A673 (cell line): Measurements from ENCODE around the gene CDK14. TPM values are rescaled to one million over a fixed set of nuclear protein-coding genes. Genes with fewer than 3 reads are reported as not detected.

Experiments
- BruUV-seq: library from RNA; stranded (reverse); fragments of 400-500 nt; replicated peaks from 2 replicates; lab custom pipeline; 2021; lab: Mats Ljungman, UMichigan
- CTCF ChIA-PET: fragments of 300-600 bp; sonication (Branson Sonifier 250); formaldehyde crosslinking; loops from one replicate; lab custom pipeline; 2022; ENCODE audit warnings: antibody characterized with exemption; lab: Charles Lee
- POLR2A ChIA-PET: fragments of 300-600 bp; sonication (Branson Sonifier 250); formaldehyde crosslinking; loops from one replicate; lab custom pipeline; 2022; ENCODE audit warnings: antibody characterized with exemption; ENCODE audit not compliant: low non-redundant PET; lab: Charles Lee
- DNase-seq: peaks from one replicate; pipeline ENCODE4 v3.0.0-alpha.2; 2015; ENCODE audit warnings: low spot score
- H3K27ac ChIP-seq: fragments of 200-600 bp; sonication (generic); 2 replicates; pipeline ENCODE4 v1.5.1; 2016; ENCODE audit warnings: mixed run types, low read depth, mild to moderate bottlenecking, mixed read lengths, antibody characterized with exemption, low read length; ENCODE audit not compliant: poor library complexity, severe bottlenecking
- H3K27me3 ChIP-seq: fragments of 200-600 bp; sonication (generic); replicated peaks from 2 replicates; pipeline ENCODE4 v1.6.1; 2017; ENCODE audit warnings: mixed run types, low read depth, mild to moderate bottlenecking, mixed read lengths, antibody characterized with exemption, low read length; ENCODE audit not compliant: insufficient read depth, poor library complexity
- H3K36me3 ChIP-seq: fragments of 200-600 bp; sonication (generic); 2 replicates; pipeline ENCODE4 v1.6.1; 2016; ENCODE audit warnings: mixed run types, mild to moderate bottlenecking, mixed read lengths, antibody characterized with exemption, low read length; ENCODE audit not compliant: insufficient read depth, poor library complexity, severe bottlenecking
- H3K4me1 ChIP-seq: fragments of 200-600 bp; sonication (generic); 2 replicates; pipeline ENCODE4 v1.6.1; 2017; ENCODE audit warnings: mixed run types, mild to moderate bottlenecking, mixed read lengths, antibody characterized with exemption, low read length; ENCODE audit not compliant: insufficient read depth, poor library complexity, severe bottlenecking
- H3K4me3 ChIP-seq: fragments of 200-600 bp; sonication (generic); 2 replicates; pipeline ENCODE4 v1.5.1; 2016; ENCODE audit warnings: low read depth, mixed run types, mild to moderate bottlenecking, mixed read lengths, low read length; ENCODE audit not compliant: poor library complexity, severe bottlenecking
- H3K9me3 ChIP-seq: fragments of 200-600 bp; sonication (generic); 2 replicates; pipeline ENCODE4 v1.6.1; 2016; ENCODE audit warnings: mixed run types, low read depth, mild to moderate bottlenecking, mixed read lengths, antibody characterized with exemption, low read length; ENCODE audit not compliant: poor library complexity, severe bottlenecking
- CTCF ChIP-seq: fragments of 300-800, 200-600 bp; sonication (generic); conservative IDR thresholded peaks from 2 replicates; pipeline ENCODE4 v1.5.1; 2017; ENCODE audit warnings: low read depth, mild to moderate bottlenecking, antibody characterized with exemption, low read length, moderate library complexity, mixed read lengths
- EZH2 ChIP-seq: fragments of 200-600 bp; sonication (generic); IDR thresholded peaks from 2 replicates; pipeline ENCODE4 v1.6.1; 2017; ENCODE audit warnings: borderline replicate concordance, low read depth, mild to moderate bottlenecking, mixed read lengths, antibody characterized with exemption, low read length; ENCODE audit not compliant: poor library complexity, severe bottlenecking
- intact Hi-C: fragments of 100-400 bp; cut with micrococcal nuclease; formaldehyde crosslinking; loops from one replicate; pipeline ENCODE4 v1.10.0; 2022; ENCODE audit not compliant: unreplicated experiment
- total RNA-seq: library from RNA; stranded (reverse); gene quantifications from 2 replicates; pipeline ENCODE4 v1.2.3, GENCODE V29; 2021

Gene CDK14
- total RNA-seq, 1 experiment from 2014 or later = 128 TPM

- no peak for DNase-seq
- no peak for TF ChIP-seq EZH2
- TF ChIP-seq CTCF = no peak
- Histone ChIP-seq H3K27ac (no peak overlapping the region), H3K36me3 (no peaks in the 10 kb centered on the region), H3K9me3 (no peaks in the 10 kb centered on the region), H3K4me1 (peaks cover 38% of the 10 kb centered on the region), H3K4me3 (no peak overlapping the region), H3K27me3 (no peaks in the 10 kb centered on the region)
- ChIA-PET POLR2A (no interaction called here), CTCF (no interaction called here)
- intact Hi-C loops = loop anchor here (10.0 kb wide), 1 partner anchor 336 kb away; no protein-coding TSS in a partner anchor
- no TSS peak for BruUV-seq
Measured at GRCh38 chr7:90961037-90961725, 365.1 kb downstream of the CDK14 start.

- CTCF ChIA-PET = no interaction called here
- Histone ChIP-seq H3K27ac (no peak overlapping the region), H3K4me1 (peaks cover 25% of the 10 kb centered on the region), H3K4me3 (no peak overlapping the region), H3K27me3 (no peaks in the 10 kb centered on the region), H3K9me3 (no peaks in the 10 kb centered on the region), H3K36me3 (no peaks in the 10 kb centered on the region)
- peak; percentile 45 for DNase-seq
- POLR2A ChIA-PET = no interaction called here
- intact Hi-C loops = loop anchor here (10.0 kb wide), 1 partner anchor 340 kb away; no protein-coding TSS in a partner anchor
- TF ChIP-seq CTCF (no peak), EZH2 (no peak)
- BruUV-seq = no TSS peak
Measured at GRCh38 chr7:90965211-90965610, 369.1 kb downstream of the CDK14 start.

- no peak overlapping the region for H3K4me3 ChIP-seq
- no peaks in the 10 kb centered on the region for H3K9me3 ChIP-seq
- peak overlapping the region; percentile 68 for H3K27ac ChIP-seq
- H3K27me3 ChIP-seq = no peaks in the 10 kb centered on the region
- no peak for DNase-seq
- POLR2A ChIA-PET = no interaction called here
- CTCF ChIA-PET = no interaction called here
- no TSS peak for BruUV-seq
- intact Hi-C loops = loop anchor here (10.0 kb wide), 1 partner anchor 342 kb away; no protein-coding TSS in a partner anchor
- TF ChIP-seq EZH2 (no peak), CTCF (no peak)
- H3K36me3 ChIP-seq = no peaks in the 10 kb centered on the region
- peaks cover 18% of the 10 kb centered on the region for H3K4me1 ChIP-seq
Measured at GRCh38 chr7:90966346-90966745, 370.2 kb downstream of the CDK14 start.
